GM12872 (cell line): Measurements from ENCODE around the gene HPN.

Experiments used
- CTCF ChIP-seq: IDR thresholded peaks from 3 replicates; pipeline ENCODE4 v1.5.1; 2011; ENCODE audit warnings: low read depth, mild to moderate bottlenecking, low read length, moderate library complexity; ENCODE audit not compliant: insufficient read depth

HPN gene

GRCh38 chr19:35037716-35038622 lies 3.6 kb upstream of the HPN start:
- no peak for TF ChIP-seq CTCF

GRCh38 chr19:35038623-35039512 lies 2.7 kb upstream of the HPN start:
- TF ChIP-seq CTCF: no peak

GRCh38 chr19:35039881-35040825 lies 1.4 kb upstream of the HPN start:
- TF ChIP-seq CTCF: no peak

- no peak for TF ChIP-seq CTCF
These were observed 534 bp upstream of the HPN start for GRCh38 chr19:35040826-35041547.

- no peak for TF ChIP-seq CTCF
These were observed 672 bp downstream of the HPN start for GRCh38 chr19:35042056-35042730.

- TF ChIP-seq CTCF: no peak
These were observed 1.6 kb downstream of the HPN start for GRCh38 chr19:35042954-35043604.
